A549 (cell line): ENCODE measurements around the gene PDCL2.

Experiments
- CEBPB ChIP-seq, 2 experiments: fragments of >200 bp in 1 of 2; sonication (Bioruptor Twin) in 1 of 2; formaldehyde crosslinking in 1 of 2; IDR thresholded peaks; 2 replicates each; pipeline ENCODE4 v1.6.1; 2012 to 2016
- CTCF ChIP-seq: fragments of >200 bp; sonication (Bioruptor Twin); formaldehyde crosslinking; IDR thresholded peaks from 3 replicates; pipeline ENCODE4 v1.5.1; 2016
- KDM1A ChIP-seq: fragments of 200-600 bp; sonication (generic); IDR thresholded peaks from 2 replicates; pipeline ENCODE4 v1.6.1; 2016; ENCODE audit warnings: low read depth, mild to moderate bottlenecking
- MAX ChIP-seq: IDR thresholded peaks from 2 replicates; pipeline ENCODE4 v1.6.1; 2012
- MAZ ChIP-seq: fragments of 150-350 bp; IDR thresholded peaks from 2 replicates; pipeline ENCODE4 v1.6.1; 2014; ENCODE audit warnings: antibody characterized with exemption, low read depth, low read length, borderline replicate concordance
- MYC ChIP-seq: IDR thresholded peaks from 2 replicates; pipeline ENCODE4 v1.6.1; 2012; ENCODE audit warnings: mild to moderate bottlenecking, inconsistent platforms, low read length, improper control_type of control experiment, borderline replicate concordance
- NR3C1 ChIP-seq: fragments of >200 bp; sonication (Bioruptor Twin); formaldehyde crosslinking; IDR thresholded peaks from 3 replicates; pipeline ENCODE4 v1.6.1; 2017
- POLR2A ChIP-seq: IDR thresholded peaks from 2 replicates; pipeline ENCODE4 v1.6.1; 2012; ENCODE audit warnings: mild to moderate bottlenecking, low read length
- RAD21 ChIP-seq, 2 experiments: fragments of >200 bp in 1 of 2; sonication (Bioruptor Twin) in 1 of 2; formaldehyde crosslinking in 1 of 2; IDR thresholded peaks in 1 of 2; conservative IDR thresholded peaks in 1 of 2; 2 replicates in 1 of 2; 3 replicates in 1 of 2; pipeline ENCODE4 v1.6.1; 2012 to 2018; ENCODE audit warnings: inconsistent platforms in 1 of 2
- REST ChIP-seq: fragments of 200-600 bp; sonication (generic); IDR thresholded peaks from 2 replicates; pipeline ENCODE4 v1.6.1; 2016; ENCODE audit warnings: antibody characterized with exemption, mild to moderate bottlenecking, moderate library complexity
- RNF2 ChIP-seq: fragments of 200-600 bp; sonication (generic); IDR thresholded peaks from 2 replicates; pipeline ENCODE4 v1.6.1; 2016; ENCODE audit warnings: low read depth, mild to moderate bottlenecking, antibody characterized with exemption, moderate library complexity, borderline replicate concordance
- USF2 ChIP-seq: fragments of 450-650 bp; IDR thresholded peaks from 2 replicates; pipeline ENCODE4 v1.6.1; 2014; ENCODE audit warnings: antibody characterized with exemption

- TF ChIP-seq REST = no peak
- TF ChIP-seq MAZ = no peak
- no peak for TF ChIP-seq USF2
- TF ChIP-seq KDM1A = no peak
- TF ChIP-seq CTCF = no peak
- TF ChIP-seq MYC = no peak
- TF ChIP-seq POLR2A = no peak
- TF ChIP-seq CEBPB (IDR thresholded peaks at IDR 0.05) = no peak
- TF ChIP-seq MAX = no peak
- TF ChIP-seq RAD21 (conservative IDR thresholded peaks at IDR 0.05 in 1 of 2, IDR thresholded peaks at IDR 0.05 in 1 of 2) = no peak
- no peak for TF ChIP-seq NR3C1
- TF ChIP-seq RNF2 = no peak
Observed at GRCh38 chr4:55615008-55615407, 23.0 kb upstream of the PDCL2 start.
